GM13977 (cell line): ENCODE results near the gene TMEM72.

Experiments
- DNase-seq: peaks from one replicate; pipeline ENCODE4 v3.0.0; 2012; ENCODE audit warnings: low spot score
- in situ Hi-C: fragments of 300-500 bp; cut with MboI; formaldehyde crosslinking; loops from one replicate; pipeline ENCODE4 v1.12.0; 2022; ENCODE audit warnings: low sequenced_read_pairs, low pct_unique_long_range_greater_than_20kb, mixed read lengths, inconsistent platforms; ENCODE audit not compliant: unreplicated experiment
- TF ChIP-seq, protein P1 (sequence below): IDR thresholded peaks from 2 replicates; pipeline ENCODE4 v1.5.1; 2012; ENCODE audit warnings: mild to moderate bottlenecking, control low read depth; ENCODE audit not compliant: insufficient read depth; ENCODE audit errors: extremely low read depth, missing control alignments

Gene TMEM72

DNA sequence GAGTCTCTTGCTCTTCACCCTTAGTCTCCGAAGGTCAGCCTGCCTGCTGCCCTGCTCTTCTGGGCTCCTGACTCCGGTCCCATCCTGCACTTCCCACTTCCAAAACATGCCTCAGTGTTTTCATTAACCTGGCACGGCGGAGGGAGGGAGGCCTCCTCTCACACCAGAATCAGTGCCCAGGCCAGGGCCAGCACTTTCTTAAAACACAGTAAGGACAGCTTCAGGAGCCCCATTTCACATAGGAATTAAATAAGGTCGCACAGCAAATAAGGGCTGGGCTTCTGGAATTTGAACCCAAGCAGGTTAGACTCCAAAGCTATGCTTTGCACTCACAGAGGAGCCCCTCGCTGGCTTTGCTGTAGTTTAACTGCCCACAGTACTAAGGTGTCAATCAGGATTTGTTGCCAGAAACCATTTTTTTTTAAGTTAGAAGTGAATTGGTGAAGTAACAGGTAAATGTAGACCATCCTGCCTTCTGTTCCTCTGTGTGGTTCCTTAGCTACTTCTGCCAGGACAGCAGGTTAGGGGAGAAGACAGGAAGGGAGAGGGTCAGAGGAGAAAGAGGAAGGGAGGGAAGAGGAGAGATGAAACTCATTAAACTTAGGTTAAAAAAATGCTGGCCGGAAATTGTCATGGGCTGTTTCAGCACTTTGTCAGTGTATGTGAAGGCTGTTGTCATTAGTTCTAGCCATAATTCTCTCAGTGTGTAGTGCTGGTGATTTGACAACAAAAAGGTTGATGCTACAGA is 49.5 kb downstream of the TMEM72 start:
- peak; percentile 10 for DNase-seq

DNA sequence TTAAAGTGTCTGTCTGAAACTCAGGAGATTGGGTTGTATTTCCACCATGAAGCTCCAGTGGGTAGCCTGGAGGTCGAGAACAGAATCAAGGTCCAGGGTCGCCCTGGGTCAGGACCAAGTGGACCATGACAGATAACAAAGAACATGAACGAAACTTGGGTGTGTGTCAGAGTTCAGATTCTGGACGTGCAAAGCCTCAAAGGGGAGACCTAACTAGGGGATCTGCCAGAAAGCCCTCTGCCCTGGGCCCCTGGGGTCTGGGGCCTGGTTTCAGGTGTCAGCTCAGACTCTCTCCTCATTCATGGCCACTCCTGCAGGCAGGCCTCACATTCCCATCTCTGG is 50.1 kb downstream of the TMEM72 start:
- DNase-seq, result no peak
- TF ChIP-seq, protein P1, sequence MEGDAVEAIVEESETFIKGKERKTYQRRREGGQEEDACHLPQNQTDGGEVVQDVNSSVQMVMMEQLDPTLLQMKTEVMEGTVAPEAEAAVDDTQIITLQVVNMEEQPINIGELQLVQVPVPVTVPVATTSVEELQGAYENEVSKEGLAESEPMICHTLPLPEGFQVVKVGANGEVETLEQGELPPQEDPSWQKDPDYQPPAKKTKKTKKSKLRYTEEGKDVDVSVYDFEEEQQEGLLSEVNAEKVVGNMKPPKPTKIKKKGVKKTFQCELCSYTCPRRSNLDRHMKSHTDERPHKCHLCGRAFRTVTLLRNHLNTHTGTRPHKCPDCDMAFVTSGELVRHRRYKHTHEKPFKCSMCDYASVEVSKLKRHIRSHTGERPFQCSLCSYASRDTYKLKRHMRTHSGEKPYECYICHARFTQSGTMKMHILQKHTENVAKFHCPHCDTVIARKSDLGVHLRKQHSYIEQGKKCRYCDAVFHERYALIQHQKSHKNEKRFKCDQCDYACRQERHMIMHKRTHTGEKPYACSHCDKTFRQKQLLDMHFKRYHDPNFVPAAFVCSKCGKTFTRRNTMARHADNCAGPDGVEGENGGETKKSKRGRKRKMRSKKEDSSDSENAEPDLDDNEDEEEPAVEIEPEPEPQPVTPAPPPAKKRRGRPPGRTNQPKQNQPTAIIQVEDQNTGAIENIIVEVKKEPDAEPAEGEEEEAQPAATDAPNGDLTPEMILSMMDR, result no peak
- in situ Hi-C loops, result no loop called here

More for the DNA sequence above, 49.5 kb downstream of the TMEM72 start:
- in situ Hi-C loops, result no loop called here
- TF ChIP-seq, protein P1, result no peak

DNA sequence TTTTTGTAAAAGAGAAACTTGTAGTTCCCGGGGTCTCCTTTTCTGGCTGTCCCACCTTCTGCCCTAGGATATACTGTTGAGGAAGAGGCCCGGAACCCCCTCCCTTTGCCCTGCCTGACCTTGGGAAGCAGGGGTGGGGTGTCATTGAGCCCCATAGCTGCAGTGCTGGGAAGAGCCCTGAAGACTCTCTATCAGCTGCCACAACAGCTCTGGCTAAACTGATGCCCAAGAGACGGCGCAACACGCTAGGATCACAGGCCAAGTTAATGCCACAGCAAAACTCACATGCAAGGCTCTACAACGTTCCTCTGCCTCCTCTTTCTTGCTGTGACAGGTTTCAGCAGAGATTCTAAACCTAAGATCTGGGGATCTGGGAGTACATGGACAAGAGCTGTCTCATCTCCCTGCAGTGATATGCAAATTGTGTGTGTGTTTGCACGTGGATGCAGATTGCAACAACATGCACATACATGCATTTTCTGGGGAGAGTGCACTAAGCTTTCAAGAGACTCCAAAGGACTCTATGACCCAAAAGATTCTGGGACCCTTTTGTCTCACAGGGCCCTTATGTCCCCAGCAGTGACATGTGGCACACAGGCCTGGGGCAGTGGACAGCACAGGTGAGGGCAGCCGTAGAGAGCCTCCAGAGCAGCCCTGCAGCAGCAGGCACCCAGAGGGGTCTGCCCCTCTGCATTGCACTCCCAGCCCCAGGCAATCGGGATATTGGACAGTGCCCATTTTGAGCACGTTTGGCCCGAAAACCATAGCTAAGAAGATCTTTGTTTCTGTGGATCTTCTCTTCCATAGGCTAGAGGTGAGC is 51.0 kb downstream of the TMEM72 start:
- TF ChIP-seq, protein P1, result no peak
- in situ Hi-C loops, result no loop called here
- no peak for DNase-seq

DNA sequence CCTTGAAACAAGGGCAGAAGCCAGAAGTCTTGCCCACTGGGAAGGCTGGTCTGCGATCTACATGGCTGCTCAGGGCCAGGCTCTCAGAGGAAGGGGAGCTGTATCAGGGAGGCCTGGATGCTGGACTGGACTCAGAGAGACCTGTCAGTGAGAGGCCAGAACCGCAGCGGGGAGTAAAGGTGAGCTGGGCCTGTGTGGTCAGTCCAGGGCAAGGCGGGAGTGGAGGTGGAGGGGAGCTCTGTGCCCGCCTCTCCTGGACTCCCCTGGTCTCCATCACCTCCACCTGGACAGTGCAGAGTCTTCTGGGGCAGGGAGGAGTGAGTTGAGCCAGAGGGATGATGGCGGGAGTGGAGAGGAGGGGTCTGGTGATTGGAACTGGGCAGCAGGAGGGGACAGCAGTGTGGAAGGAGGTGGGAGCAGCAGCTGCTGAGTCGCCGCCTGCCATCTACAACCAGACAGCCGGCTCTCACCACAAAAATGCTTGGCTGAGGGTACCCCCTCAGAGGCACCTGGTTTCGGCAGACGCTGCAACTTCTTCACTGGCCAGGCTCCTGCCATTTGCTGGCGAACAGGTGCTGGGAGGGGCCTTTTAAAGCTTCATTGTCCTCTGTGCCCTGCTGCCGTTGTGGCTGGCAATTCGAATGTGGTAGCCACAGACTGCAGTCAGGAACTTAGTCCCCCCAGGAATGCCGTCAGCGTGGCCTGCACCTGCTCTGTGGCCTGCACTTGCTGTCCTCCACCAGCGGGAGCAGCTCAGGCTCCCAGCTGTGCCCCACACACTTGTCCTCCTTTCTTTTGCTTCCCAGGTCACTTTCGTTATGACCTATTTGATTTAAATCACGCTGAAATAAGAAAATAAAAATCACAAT is 52.0 kb downstream of the TMEM72 start:
- TF ChIP-seq, protein P1, result peak; percentile 29
- peak; percentile 4 for DNase-seq
- in situ Hi-C loops, result no loop called here

DNA sequence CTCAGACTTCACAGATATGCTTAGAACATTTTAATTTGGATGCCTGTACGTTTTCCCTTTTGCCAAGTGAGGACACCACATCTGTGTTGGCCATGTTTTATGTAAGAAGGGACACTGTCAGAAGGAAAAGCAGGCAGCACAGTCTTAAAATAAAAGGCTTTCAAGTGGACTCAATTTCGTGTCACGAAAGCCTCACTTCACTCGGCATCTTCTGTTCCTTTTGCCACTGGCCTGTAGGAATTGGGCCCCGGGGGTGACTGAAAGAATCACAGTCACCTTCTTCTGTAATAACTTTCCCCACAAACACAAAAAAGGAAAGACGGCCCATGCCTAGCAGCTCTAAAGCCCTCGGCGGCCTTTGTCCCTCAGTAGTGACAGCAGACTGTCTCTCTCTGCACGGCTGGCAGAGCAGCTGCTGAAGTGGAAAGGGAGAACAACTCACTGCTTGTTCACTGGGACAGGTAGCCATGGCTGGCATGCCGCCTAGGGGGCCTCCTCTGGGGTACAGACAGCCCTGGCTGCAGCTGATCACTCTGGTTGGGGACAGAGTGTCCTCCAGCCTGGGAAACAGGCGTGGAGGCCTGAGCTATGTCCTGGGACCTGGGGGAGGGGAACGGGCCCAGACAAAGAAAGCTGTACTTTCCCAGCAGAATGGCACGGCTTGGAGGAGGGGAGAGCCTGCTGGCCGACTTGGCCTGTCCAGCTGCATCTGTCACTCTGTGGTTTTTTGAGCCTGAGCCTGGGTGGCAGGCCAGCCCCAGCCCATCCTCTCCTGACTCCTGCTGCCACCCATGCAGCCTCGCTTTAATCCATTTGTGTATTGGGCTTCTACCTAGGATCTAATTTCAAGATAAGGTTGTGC is 52.9 kb downstream of the TMEM72 start:
- in situ Hi-C loops, result no loop called here
- TF ChIP-seq, protein P1, result no peak

More for the DNA sequence above, 52.9 kb downstream of the TMEM72 start:
- DNase-seq, result peak; percentile 13
